ENCODE data around the gene TXNRD2.

GRCh38 chr22:19932367-19933206 is 9.0 kb downstream of the TXNRD2 start:
- no peak for TF ChIP-seq CTCF (IDR thresholded peaks at IDR 0.05)
- no peak for TF ChIP-seq EZH2 (IDR thresholded peaks at IDR 0.05; ENCODE audit: borderline replicate concordance, insufficient read depth, low read depth, low read length, poor library complexity, severe bottlenecking)
